PFSK-1 (cell line): Measurements from ENCODE around the gene SNX5.

Experiments
- FOXP2 ChIP-seq: optimal IDR thresholded peaks from 2 replicates; pipeline ENCODE3; 2011; ENCODE audit warnings: borderline replicate concordance, control low read depth, inconsistent platforms; ENCODE audit not compliant: insufficient read depth; ENCODE audit errors: extremely low read length, extremely low read depth
- POLR2AphosphoS5 ChIP-seq: IDR thresholded peaks from 2 replicates; pipeline ENCODE4 v1.6.1; 2012; ENCODE audit warnings: low read depth, mild to moderate bottlenecking, control low read depth, low read length, moderate library complexity
- REST ChIP-seq, 2 experiments: IDR thresholded peaks; 2 replicates each; pipeline versions ENCODE4 v1.6.1 to v1.8.0; 2011 to 2012; ENCODE audit warnings: low read depth in 2 of 2, low read length in 2 of 2, control low read depth in 1 of 2, inconsistent platforms in 1 of 2, mild to moderate bottlenecking in 1 of 2, moderate library complexity in 1 of 2; ENCODE audit not compliant: insufficient read depth in 1 of 2
- SIN3A ChIP-seq: IDR thresholded peaks from 2 replicates; pipeline ENCODE4 v1.6.1; 2012; ENCODE audit warnings: mild to moderate bottlenecking, low read length, moderate library complexity, borderline replicate concordance; ENCODE audit not compliant: insufficient read depth
- TAF1 ChIP-seq: IDR thresholded peaks from 2 replicates; pipeline ENCODE4 v1.6.1; 2012; ENCODE audit warnings: low read length, control low read depth, borderline replicate concordance; ENCODE audit not compliant: insufficient read depth

Gene SNX5

GRCh38 chr20:17917832-17918618 is 50.6 kb downstream of the SNX5 start:
- TF ChIP-seq SIN3A, result no peak
- TF ChIP-seq FOXP2, result no peak
- TF ChIP-seq TAF1, result no peak
- TF ChIP-seq REST (IDR thresholded peaks at IDR 0.05; ENCODE audit: insufficient read depth in 1 of 2, low read depth in 2 of 2, low read length in 2 of 2), result no peak
- TF ChIP-seq POLR2AphosphoS5, result no peak

GRCh38 chr20:17916433-17916891 is 52.1 kb downstream of the SNX5 start:
- TF ChIP-seq FOXP2, result no peak
- no peak for TF ChIP-seq REST (IDR thresholded peaks at IDR 0.05; ENCODE audit: insufficient read depth in 1 of 2, low read depth in 2 of 2, low read length in 2 of 2)
- TF ChIP-seq SIN3A, result no peak
- no peak for TF ChIP-seq POLR2AphosphoS5
- TF ChIP-seq TAF1, result no peak

- TF ChIP-seq SIN3A (no peak), FOXP2 (no peak), POLR2AphosphoS5 (no peak), TAF1 (no peak), REST (IDR thresholded peaks at IDR 0.05; ENCODE audit: insufficient read depth in 1 of 2, low read depth in 2 of 2, low read length in 2 of 2) (no peak)
Measured at GRCh38 chr20:17914957-17915356, 53.6 kb downstream of the SNX5 start.

GRCh38 chr20:17912916-17913315 is 55.7 kb downstream of the SNX5 start:
- TF ChIP-seq FOXP2 (no peak), SIN3A (no peak)

GRCh38 chr20:17911927-17912326 is 56.7 kb downstream of the SNX5 start:
- no peak for TF ChIP-seq POLR2AphosphoS5
- no peak for TF ChIP-seq SIN3A
- no peak for TF ChIP-seq TAF1
- TF ChIP-seq FOXP2, result no peak
- no peak for TF ChIP-seq REST (IDR thresholded peaks at IDR 0.05; ENCODE audit: insufficient read depth in 1 of 2, low read depth in 2 of 2, low read length in 2 of 2)
